GM19035 (cell line): ENCODE measurements around the gene TRIP12.
A peak's percentile ranks its signal among the peaks of the same experiment; 100 is the strongest.
"Not testable (repeated sequence)": the region's sequence is repeated elsewhere in the genome, so short reads cannot be mapped to it uniquely, and the experiment has no call there.

Experiments
- ATAC-seq: cut with Tn5 transposase; IDR thresholded peaks from one replicate; pipeline ENCODE4 v1.9.1; 2021; ENCODE audit not compliant: unreplicated experiment

TRIP12 gene

DNA sequence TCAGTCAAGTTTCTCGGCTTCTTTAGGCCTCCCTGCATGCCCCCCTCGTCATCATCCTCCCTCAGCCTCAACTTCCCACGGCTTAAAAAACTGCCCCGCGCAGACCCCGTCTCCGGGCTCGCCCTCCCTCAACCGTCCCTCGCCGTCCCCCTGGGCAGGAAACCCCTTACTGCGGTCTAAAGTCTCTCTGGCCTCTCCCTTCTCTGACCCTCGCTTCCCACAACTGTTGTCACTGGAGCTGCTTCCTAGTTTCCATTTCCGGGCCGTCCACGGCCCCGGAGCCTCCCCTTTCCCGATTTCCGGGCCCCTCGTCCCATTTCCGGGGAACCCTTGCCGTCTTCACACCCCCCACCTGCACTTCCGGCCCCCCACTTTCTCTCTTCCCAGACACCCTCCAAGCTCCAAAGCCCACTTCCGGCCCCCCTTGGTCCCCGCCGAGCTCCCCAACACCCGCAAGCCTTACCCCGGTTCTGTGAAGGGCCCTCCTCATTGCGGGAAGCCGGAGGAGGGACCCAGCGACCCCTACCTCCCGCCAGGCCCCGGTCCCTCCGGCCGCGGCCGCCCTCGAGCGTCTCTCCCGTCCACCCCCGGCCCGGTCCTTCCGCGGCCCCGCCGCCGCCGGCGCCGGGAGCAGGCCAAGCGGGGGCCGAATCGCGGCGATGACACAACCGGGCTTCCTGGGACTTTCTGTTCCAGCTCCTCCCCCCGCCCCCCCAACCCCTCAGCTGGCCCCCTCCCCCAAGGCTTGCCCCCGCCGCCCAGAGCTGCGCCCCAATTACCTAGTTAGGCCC, 513 bp downstream of the TRIP12 start:
- peak; percentile 21 for ATAC-seq

- no peak for ATAC-seq
Observed at GRCh38 chr2:229920011-229920641, 1.7 kb downstream of the TRIP12 start.

- no peak for ATAC-seq
Observed at GRCh38 chr2:229917793-229918192, 4.0 kb downstream of the TRIP12 start.

GRCh38 chr2:229914171-229914570, 7.6 kb downstream of the TRIP12 start:
- ATAC-seq: no peak

- ATAC-seq: peak; percentile 52
Observed at GRCh38 chr2:229910832-229911412, 10.9 kb downstream of the TRIP12 start.

DNA sequence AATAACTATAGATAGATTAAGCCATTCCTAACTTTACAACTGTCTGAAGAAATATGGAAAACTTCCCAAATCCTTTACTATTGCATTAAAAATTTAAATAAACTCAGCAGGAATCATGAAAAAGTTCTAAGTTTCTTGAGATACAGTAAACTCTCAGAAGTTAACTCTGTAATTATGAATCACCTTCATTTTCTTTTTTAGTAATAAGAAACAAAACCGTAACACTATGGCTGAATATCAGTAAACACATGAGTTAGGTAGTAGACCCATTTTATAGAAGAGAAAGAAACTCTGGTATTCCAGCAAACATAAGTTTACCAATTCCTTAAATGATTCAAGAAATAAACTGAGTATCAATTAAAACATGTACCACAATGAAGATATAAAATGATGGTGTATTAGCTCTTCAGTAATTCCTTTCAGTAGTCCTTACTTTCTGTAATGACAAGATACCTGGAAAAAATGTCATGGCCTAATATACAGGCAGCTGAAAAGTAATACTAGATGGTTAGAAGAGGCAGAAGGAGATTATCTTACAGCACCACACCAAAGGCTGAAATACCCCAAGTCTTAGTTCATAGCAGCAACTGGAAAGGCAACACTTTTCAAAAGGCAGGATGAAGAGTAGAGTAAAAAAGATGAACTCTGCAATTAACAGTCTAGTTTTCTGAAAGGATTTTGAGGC, 11.5 kb downstream of the TRIP12 start:
- ATAC-seq: peak; percentile 16

DNA sequence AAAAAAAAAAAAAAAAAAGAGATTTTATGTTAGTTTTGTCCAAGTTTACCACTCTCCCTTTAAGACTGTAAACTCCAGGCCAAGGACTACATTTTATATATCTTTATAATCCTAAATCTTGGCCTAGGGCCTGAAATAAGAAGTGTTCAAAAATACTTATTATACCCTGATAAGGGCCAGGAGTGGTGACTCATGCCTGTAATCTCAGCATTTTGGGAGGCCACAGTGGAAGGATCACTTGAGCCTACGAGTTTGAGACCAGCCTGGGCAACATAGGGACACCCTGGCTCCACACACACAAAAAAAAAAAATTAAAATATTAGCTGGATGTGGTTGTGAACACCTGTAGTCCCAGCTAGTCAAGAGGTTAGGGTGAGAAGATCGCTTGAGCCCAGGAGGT, 12.7 kb downstream of the TRIP12 start:
- no peak for ATAC-seq

GRCh38 chr2:229905601-229906000, 16.2 kb downstream of the TRIP12 start:
- no peak for ATAC-seq

DNA sequence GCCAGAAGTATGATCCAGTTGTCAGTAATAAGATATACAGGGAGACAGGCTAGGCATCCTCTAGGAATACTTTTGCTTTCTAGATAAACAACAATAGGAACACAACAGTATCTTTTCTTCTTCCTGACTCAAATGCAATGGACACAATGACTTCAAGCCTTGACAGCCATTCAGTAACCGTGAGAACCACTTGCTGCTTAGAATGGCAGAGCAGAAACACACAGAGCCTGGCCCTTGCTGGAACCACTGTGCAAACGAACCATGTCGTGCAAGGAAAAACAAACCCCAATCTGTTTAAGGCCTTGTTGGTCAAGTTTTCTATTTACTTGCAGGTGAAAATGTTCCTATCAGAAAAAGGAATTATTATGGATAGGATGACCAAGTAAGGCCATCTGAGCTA, 18.8 kb downstream of the TRIP12 start:
- no peak for ATAC-seq

DNA sequence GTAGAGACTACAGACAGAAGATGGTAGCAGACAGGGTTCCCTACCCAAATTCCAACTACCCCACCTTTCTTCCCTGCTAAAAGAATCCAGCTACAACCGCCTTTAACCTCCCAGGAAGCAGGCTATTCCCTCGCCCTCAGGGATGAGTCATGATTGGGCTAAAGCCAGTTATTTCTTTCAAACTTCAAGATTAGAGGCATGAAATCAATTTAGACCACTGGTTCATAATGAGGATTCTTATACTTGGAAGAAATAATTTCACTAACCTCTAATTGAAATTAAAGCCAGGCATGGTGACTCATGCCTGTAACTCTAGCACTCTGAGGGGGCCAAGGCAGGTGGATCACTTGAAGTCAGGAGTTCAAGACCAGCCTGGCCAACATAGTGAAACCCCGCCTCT, 20.0 kb downstream of the TRIP12 start:
- no peak for ATAC-seq

- ATAC-seq: not testable (repeated sequence)
Observed at GRCh38 chr2:229900514-229900913, 21.3 kb downstream of the TRIP12 start.

- no peak for ATAC-seq
Observed at GRCh38 chr2:229900012-229900411, 21.8 kb downstream of the TRIP12 start.

- no peak for ATAC-seq
Observed at GRCh38 chr2:229899604-229900003, 22.2 kb downstream of the TRIP12 start.

GRCh38 chr2:229896857-229897256, 25.0 kb downstream of the TRIP12 start:
- ATAC-seq: no peak

GRCh38 chr2:229889023-229889422, 32.8 kb downstream of the TRIP12 start:
- no peak for ATAC-seq

GRCh38 chr2:229888031-229888430, 33.8 kb downstream of the TRIP12 start:
- ATAC-seq: no peak

GRCh38 chr2:229887441-229887840, 34.4 kb downstream of the TRIP12 start:
- no peak for ATAC-seq

- peak; percentile 64 for ATAC-seq
Observed at GRCh38 chr2:229884775-229885699, 36.8 kb downstream of the TRIP12 start.

DNA sequence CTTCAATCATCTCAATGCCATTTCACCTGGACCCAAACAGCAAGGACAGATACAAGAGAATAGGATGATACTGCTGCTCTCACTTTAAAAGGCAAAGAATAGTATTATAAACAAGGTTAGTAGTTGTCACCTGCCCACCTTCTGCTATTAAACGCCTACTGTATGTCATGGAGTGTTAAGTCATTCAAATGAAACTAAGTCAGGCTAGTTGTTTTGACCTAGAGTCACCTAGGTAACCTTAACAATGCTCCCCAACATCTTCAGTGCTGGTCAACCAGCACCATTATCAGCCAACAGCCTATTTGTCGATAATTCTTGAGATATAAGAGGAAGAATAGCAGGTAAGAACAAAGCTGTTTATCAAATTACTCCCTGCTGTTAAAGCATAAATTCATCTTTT, 39.2 kb downstream of the TRIP12 start:
- ATAC-seq: no peak

- no peak for ATAC-seq
Observed at GRCh38 chr2:229880892-229881586, 40.8 kb downstream of the TRIP12 start.
